Mammary epithelial cell (primary cell): ENCODE results near the gene SPATA31C1.

Experiments
- EZH2 ChIP-seq: IDR thresholded peaks from 2 replicates; pipeline ENCODE4 v1.6.1; 2012; ENCODE audit warnings: low read length, inconsistent platforms, borderline replicate concordance
- TF ChIP-seq, protein P1 (sequence below), 2 donors: IDR thresholded peaks in 1 of 2; conservative IDR thresholded peaks in 1 of 2; 2 replicates each; pipeline ENCODE4 v1.5.1; 2011 to 2012; ENCODE audit warnings: inconsistent platforms in 2 of 2, low read length in 2 of 2, mild to moderate bottlenecking in 2 of 2, control low read depth in 1 of 2, low read depth in 1 of 2; ENCODE audit not compliant: insufficient read depth in 1 of 2; ENCODE audit errors: extremely low read depth in 1 of 2

GRCh38 chr9:87884578-87885459, 32.9 kb upstream of the SPATA31C1 start:
- TF ChIP-seq, protein P1, sequence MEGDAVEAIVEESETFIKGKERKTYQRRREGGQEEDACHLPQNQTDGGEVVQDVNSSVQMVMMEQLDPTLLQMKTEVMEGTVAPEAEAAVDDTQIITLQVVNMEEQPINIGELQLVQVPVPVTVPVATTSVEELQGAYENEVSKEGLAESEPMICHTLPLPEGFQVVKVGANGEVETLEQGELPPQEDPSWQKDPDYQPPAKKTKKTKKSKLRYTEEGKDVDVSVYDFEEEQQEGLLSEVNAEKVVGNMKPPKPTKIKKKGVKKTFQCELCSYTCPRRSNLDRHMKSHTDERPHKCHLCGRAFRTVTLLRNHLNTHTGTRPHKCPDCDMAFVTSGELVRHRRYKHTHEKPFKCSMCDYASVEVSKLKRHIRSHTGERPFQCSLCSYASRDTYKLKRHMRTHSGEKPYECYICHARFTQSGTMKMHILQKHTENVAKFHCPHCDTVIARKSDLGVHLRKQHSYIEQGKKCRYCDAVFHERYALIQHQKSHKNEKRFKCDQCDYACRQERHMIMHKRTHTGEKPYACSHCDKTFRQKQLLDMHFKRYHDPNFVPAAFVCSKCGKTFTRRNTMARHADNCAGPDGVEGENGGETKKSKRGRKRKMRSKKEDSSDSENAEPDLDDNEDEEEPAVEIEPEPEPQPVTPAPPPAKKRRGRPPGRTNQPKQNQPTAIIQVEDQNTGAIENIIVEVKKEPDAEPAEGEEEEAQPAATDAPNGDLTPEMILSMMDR (conservative IDR thresholded peaks at IDR 0.05 in 1 of 2, IDR thresholded peaks at IDR 0.05 in 1 of 2; ENCODE audit: extremely low read depth in 1 of 2, insufficient read depth in 1 of 2, low read depth in 1 of 2, low read length in 2 of 2): no peak
- no peak for TF ChIP-seq EZH2
